HS-27A (cell line): ENCODE results near the gene POC1A.

Experiments
- DNase-seq: peaks from one replicate; pipeline ENCODE4 v3.0.0-alpha.2; 2012; ENCODE audit warnings: low read depth, missing footprints

POC1A gene

DNA sequence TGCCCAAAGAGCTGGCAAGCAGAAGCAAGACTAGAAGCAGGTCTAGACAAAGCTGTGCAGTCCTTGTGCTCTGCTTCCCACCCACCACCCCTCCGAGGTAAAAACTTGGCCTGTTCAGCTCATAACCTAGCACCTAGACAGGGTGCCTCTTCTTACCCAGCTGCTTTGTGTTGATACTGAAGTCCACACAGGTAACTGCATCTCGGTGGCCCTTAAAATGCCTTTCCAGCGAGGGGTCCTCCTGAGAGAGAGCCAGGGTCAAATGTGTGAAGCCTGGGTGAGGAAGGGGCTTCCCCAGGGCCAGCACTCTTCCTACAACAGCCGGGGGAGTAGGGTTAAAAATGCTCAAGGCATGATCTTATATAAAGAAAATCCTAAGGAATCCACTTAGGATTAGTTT, 3.4 kb downstream of the POC1A start:
- DNase-seq, result no peak

- no peak for DNase-seq
Measured at GRCh38 chr3:52150357-52150756, 3.9 kb downstream of the POC1A start.

DNA sequence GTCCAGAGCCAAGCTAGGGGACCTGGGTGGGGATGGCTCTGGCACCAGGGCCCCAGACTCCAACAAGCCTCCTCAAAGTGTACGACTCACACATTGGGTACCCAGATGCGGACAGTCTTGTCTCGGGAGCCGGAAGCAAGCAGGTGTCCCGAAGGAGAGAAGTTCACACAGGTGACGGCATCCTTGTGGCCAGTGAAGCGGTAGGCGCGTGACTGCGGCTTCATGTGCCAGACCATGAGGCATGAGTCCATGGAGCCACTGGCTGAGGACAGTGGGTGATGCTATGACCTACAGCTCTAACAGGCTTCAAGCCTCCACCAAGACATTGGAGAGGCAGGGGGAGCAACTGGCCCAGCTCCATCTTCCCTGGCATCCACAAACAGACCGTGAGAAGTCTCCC, 4.5 kb downstream of the POC1A start:
- no peak for DNase-seq

DNA sequence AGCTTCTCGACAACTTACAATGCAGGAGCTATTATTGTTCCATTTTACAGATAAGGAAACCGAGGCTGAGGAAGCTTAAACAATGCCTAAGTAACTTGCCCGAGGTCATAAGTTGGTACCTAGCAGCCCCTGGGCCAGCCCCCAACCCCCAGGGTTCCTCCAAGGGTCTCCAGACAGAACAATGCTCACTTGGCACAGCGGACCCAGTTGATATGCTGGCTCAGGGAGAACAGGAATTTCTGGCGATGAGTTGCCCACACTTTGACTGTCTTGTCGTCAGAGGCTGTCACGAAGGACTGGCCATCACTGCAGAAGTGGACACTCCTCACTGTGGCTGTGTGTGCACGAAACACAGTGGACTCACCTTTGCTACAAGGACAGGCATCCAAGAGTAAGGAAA, 5.2 kb downstream of the POC1A start:
- no peak for DNase-seq

- DNase-seq, result no peak
Measured at GRCh38 chr3:52147804-52148203, 6.4 kb downstream of the POC1A start.

GRCh38 chr3:52146811-52147210, 7.4 kb downstream of the POC1A start:
- no peak for DNase-seq

DNA sequence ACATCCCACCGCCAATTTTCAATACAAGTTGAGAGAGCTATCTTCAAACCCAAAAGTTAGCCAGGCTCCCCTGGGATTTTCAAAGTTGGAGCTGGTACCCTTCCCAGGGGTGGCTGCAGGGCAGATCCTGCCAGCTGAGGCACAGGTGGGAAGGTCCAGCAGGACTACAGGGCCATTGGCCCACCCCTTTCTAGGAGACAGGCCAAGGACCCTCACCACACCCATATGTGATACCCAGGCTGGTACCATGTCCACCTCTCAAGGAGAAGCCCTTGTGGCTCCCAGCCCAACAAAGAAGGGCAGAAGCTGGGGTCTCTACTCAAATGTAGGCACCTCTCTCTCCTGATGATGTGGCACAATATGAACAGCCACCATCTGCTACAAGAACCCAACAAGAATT, 8.0 kb downstream of the POC1A start:
- DNase-seq, result no peak

DNA sequence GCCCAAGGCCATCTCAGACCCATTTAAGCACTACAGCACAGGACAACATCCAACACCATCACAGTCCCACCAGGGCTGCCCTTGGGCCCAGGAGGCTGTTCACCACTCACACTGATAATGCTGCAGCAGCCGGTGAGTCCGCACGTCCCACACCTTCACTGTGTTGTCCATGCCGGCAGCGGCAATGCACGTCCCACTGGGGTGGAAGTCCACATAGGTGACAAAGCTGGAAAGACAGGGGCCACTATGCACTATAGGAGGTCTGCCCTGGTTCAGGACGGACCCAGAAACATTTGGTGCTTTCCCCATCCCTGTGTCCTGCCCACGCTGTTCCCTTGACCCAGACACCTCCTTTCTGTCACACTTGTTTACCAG, 8.5 kb downstream of the POC1A start:
- no peak for DNase-seq

DNA sequence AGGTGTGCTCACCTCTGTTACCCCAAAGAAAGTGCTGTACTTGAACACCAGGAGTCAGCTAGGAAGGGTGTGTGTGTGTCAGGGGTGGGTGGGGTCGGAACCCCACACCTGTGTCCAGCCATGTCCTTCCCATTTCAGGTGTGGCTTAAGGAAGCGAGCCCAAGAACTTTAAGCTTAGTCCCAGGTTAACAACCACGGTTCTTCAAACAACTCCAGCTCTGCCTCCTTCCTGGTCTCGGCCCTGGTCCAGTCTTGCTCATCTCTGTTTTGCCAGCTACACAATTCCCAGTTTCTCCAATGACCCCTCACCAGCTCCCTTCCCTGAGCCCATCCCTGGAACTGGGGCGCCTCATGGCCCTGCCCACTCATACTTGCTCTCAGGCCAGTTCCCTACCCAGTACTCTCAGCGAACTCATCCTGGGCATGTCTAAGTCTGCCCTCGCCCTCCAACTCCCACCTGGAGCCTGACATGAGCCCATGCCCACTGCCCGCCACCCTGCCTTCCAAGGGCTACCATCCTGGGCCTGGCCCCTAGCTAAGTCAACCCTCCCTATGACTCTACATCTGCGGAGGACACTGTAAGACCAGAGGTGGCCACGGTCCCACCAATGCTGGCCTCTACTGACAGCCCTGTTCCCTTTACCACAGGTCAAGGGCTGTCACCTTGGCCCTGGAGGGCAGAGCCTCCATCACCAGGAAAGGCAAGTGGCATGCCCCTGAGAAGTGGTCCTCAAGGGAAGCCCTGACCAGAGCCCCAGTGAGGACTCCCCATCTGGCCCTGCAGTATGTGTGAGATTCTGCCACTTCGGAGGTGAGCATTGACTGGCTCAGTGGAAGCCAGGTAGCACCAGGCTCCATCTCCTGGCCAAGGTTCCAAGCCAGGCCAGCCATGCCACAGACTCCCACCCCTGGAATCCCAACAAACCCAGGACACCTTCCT, 9.2 kb downstream of the POC1A start:
- no peak for DNase-seq

GRCh38 chr3:52144034-52144795, 10.0 kb downstream of the POC1A start:
- DNase-seq, result peak; percentile 27

DNA sequence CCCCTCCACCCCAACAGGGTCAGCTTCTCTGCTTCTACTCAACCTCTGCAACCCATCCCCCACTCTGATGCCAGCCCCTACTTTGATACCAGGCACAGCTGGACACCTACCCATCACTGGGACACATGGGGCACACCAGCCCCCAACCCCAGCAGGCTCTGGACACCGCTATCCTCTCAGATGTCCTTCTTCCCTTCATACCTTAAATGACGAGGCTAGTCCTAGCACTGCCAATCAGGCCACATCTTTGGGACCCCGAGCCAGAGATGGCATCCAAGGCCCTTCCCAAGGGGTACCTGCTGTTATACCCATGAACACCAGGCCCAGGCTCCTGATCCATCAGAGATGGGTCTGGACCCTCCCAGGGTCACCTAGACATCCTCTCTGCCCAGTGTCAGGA, 10.6 kb downstream of the POC1A start:
- DNase-seq, result no peak

DNA sequence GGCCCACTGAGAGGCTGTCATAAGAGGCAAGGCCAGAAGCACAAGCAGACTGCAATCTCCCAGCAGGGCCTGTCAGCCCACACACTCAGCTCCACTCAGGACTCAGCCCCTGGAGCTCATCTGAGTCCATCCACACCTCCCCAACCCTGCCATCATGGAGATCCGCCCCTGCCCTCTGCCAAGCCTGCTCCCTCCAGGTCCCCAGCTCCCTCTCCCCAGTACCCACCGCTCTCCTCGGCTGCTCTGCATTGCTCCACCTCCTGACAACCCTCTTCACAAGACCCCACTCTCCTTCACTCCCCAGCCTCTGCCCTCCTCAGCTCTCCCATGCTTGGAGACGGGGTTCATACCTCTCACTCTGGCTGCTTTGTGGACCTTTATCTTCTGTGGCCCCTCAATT, 11.1 kb downstream of the POC1A start:
- no peak for DNase-seq

DNA sequence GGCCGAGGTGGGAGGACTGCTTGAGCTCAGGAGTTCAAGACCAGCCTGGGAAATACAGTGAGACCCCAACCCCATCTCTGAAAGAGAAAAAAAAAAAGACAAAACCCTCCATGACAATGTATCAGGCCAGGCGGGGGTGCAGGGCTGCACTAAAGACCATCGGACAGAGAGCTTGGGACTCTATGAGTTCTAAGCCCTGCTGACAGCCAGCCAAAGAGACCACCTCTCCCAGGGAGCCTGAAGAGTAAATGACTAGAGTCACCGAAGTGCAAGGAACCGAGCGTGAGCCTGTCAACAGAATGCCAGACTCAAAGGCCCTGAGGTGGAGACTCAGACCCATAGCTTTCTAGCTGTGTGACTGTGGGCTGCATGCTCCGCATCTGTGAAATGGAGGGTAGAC, 12.5 kb downstream of the POC1A start:
- DNase-seq, result no peak

- DNase-seq, result no peak
Measured at GRCh38 chr3:52140769-52141168, 13.5 kb downstream of the POC1A start.

DNA sequence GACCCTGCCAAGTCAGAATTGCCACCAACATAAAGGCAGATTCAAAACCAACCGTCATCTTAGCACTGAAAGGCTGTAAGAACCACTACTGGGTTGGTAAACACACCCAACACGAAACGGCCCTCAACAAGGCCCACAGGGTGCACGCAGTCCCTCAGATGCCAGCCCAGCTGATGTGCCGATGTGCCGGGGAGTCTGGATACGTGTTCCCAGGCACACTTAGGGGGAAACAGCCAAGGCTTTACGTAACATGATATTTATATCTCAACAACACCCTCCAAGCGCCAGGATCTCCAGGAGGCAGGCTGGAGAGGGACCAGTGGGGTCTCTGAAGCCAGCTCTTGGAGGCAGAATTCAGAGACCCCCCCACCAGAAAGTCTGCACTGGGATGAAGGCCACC, 14.2 kb downstream of the POC1A start:
- DNase-seq, result no peak

GRCh38 chr3:52137311-52137710, 16.9 kb downstream of the POC1A start:
- no peak for DNase-seq

DNA sequence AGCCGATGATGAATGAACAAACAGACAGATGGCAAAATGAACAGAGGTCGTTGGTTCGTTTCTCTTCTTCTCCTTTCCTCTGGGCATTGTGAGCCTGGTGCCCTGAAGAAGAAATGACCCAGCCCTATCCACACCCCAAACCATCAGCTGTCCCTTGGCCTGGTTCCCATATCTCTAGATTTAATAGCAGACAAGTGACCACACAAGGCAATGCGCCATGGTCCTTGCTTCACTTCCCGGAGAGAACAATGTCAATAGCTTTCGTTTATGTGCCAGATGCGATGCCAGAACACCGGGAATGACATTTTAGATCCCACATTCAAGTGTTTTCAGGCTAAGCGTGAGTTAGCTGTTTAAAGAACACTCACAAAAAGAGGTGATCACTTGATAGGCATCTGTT, 17.7 kb downstream of the POC1A start:
- no peak for DNase-seq

DNA sequence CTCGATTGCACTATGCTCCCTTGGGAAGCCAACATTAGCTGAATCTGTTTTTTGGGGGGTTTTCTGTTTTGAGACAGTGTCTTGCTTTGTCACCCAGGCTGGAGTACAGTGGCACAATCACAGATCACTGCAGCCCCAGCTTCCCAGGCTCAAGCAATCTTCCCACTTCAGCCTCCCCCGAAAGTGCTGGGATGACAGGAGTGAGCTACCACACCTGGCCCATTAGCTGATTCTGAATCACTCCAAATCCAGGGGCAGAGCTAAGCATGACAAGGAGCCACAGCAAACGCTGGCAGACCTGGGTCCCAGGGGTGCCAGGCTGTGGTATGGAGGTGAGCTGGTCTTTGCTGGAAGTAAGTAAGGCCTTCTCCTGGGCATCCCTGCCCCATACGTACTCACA, 18.9 kb downstream of the POC1A start:
- DNase-seq, result no peak

DNA sequence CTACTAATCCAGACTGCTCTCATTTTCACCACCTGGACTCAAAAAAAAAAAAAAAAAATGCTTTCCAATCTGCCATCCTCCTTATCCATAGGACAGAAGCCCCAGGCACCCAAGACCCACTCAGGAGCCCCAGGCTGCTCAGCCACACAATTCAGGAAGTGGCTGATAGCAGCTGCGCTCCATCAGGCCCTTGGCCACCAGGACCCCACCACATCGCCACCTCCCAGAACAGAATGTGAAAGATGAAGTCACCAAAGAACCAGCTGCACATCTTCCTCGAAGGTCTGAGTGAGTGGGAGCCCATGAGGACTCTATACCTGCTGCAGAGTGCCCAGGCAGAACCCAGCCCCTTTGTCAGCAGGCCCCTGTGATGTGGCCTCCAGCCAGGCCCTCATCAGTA, 19.5 kb downstream of the POC1A start:
- no peak for DNase-seq

DNA sequence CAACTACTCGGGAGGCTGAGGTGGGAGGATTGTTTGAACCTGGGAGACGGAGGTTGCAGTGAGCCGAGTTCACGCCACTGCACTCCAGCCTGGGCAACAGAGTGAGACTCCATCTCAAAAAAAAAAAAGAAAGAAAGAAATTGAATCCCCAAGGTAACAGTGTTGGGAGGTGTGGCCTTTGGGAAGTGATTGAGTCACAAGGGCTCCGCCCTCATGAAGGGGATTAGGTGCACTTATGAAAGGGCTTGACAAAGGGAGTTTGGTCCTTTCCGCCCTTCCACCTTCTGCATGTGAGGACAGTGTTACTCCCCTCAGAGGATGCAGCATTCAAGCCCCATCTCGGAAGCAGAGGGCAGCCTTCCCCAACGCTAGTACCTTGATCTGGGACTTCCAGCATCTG, 21.3 kb downstream of the POC1A start:
- DNase-seq, result no peak

DNA sequence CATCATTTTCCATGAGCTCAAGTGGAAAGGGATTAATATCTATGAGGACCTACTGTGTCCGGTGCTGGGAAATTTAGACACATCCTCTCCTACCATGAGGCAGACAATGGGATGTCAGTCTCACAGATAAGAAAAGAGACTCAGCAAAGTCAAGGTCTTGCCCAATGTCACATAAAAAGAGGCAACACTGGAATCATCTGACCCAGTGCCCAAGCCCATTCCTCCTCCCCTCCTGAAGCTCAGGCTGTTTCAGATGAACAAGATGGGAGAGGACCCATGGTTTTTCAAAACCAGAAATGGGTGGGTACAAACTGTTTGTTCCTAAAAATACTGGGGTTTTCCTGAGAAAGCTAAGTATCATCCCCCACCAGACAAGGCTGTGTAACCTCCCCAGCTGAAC, 22.2 kb downstream of the POC1A start:
- DNase-seq, result no peak

DNA sequence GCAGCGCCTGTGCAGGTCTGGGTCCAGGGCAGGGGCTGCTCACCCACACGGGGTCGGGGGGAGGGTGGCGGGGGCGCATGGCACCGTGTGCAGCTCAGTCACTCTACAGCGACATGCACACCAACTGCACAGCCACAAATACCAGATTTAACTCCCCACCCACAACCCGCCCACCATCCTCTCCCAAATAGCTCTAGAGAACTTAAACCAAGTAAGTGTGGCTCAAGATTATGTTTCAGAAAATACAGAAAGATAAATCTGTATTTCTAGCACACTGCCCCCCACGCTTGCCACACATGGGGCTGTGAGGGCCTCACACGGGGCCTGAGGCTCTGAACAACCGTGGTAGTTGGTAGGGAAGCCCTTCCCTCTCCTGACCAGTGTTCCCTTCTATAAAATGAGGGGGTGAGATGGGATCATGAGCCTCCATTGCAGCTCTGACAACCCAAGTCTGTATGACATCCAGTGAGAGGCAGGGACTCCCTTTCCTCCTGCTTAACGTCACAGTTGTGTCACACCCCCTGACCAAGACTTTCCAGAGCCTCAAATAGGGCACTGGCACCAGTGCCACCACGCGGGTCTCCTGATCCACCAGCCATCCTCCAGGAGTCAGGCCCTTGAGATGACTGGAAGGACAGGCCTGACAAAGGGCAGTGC, 23.1 kb downstream of the POC1A start:
- no peak for DNase-seq

DNA sequence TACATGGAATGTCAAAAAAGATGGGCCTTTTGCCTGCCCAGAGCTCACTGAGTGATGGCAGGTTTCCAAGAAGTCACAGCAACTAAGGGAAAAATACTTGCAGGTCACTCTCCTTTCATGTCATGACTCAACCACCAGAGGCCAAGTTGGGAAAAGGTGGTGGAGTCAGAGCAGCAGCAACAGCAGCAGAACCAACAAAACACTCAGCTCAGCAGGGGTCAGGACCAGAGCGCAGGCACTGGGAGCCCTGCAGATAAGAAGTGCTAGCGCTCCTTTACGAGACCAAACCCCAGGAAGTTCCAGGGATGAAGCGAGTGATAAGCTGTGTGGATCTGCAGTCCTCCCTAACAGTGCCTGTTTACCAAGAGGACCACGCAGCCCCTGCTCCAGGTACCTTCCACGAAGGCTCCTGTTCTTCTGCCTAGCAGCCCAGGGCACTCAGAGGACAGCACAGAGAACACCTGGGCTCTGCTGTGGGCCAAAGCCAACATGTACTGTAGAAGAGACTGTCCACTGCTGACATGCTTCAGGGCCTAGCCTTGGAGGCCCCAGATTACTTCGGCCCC, 26.0 kb downstream of the POC1A start:
- no peak for DNase-seq
